ENCODE measurements around the gene ATP6V0A1.
"Not testable (repeated sequence)": the region's sequence is repeated elsewhere in the genome, so short reads cannot be mapped to it uniquely, and the experiment has no call there.

ATP6V0A1 gene

GRCh38 chr17:42537826-42538451, 79.3 kb downstream of the ATP6V0A1 start:
- no peak for DNase-seq (ENCODE audit: extremely low read depth, low read depth)
- no peak for TF ChIP-seq CTCF (IDR thresholded peaks at IDR 0.05; ENCODE audit: low read depth, low read length)

GRCh38 chr17:42538482-42538881, 79.8 kb downstream of the ATP6V0A1 start:
- TF ChIP-seq CTCF (IDR thresholded peaks at IDR 0.05; ENCODE audit: low read depth, low read length), result no peak
- no peak for DNase-seq (ENCODE audit: extremely low read depth, low read depth)

- DNase-seq (ENCODE audit: extremely low read depth, low read depth), result not testable (repeated sequence)
Observed at GRCh38 chr17:42540558-42540957, 81.9 kb downstream of the ATP6V0A1 start.

DNA sequence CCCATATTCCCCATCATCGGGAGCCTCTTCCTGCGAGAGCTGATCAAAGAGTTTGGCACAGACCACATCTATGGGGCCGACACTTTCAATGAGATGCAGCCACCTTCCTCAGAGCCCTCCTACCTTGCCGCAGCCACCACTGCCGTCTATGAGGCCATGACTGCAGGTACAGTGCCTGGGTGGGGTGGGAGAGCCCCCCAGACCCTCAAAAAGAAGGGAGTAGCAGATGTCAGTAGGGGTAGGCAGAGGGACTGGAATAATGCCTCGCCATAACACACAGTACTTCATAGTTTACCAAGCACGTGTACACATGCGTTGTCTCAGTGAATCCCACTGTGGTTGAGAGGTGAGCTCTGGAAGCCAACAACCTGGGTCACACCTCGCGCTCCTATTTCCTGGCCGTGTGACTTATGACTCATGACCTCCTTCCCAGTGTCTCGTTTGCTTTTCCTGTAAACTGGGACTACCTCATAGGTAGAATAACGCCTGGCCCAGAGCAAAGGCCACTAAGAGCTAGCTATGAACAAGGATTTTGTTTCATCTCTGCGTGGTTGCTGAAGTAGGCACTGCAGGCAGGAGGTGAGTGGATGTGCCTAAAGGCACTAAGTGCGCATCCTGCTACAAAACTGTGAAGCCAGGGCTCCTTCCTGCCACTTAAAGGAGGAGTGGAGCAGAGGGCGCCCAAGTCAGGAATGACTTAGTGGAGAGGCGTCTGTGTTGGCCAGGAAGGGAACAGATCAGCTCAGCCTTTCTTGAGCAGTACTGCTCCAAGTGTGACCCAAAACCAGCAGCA, 82.6 kb downstream of the ATP6V0A1 start:
- no peak for TF ChIP-seq CTCF (IDR thresholded peaks at IDR 0.05; ENCODE audit: low read depth, low read length)
- no peak for DNase-seq (ENCODE audit: extremely low read depth, low read depth)

- no peak for DNase-seq (ENCODE audit: extremely low read depth, low read depth)
- TF ChIP-seq CTCF (IDR thresholded peaks at IDR 0.05; ENCODE audit: low read depth, low read length), result no peak
Observed at GRCh38 chr17:42543190-42544079, 84.8 kb downstream of the ATP6V0A1 start.

GRCh38 chr17:42544874-42545283, 86.2 kb downstream of the ATP6V0A1 start:
- TF ChIP-seq CTCF (IDR thresholded peaks at IDR 0.05; ENCODE audit: low read depth, low read length), result no peak
- no peak for DNase-seq (ENCODE audit: extremely low read depth, low read depth)

- DNase-seq (ENCODE audit: extremely low read depth, low read depth), result not testable (repeated sequence)
Observed at GRCh38 chr17:42545755-42546505, 87.3 kb downstream of the ATP6V0A1 start.
